GM12878 (cell line): ENCODE results near the gene ANKMY1. TPM values are rescaled to one million over a fixed set of nuclear protein-coding genes. Genes with fewer than 3 reads are reported as not detected.

Source experiments
- ATAC-seq: fragments of 200-7000 bp; cut with Tn5 transposase; 3 replicates; pipeline ENCODE4 v1.9.1; 2020; ENCODE audit warnings: mild to moderate bottlenecking, moderate library complexity
- BruUV-seq: library from RNA; stranded (reverse); fragments of 400-500 nt; replicated peaks from 2 replicates; lab custom pipeline; 2021; lab: Mats Ljungman, UMichigan
- CTCF ChIA-PET: fragments of 300-600 bp; sonication (Branson Sonifier 250); formaldehyde crosslinking; extraction: SDS; loops from one replicate; lab custom pipeline; 2021; ENCODE audit warnings: inconsistent platforms; lab: Yijun Ruan, JAX
- POLR2A ChIA-PET: fragments of 350-600 bp; formaldehyde crosslinking; extraction: SDS; loops from one replicate; lab custom pipeline; 2021; ENCODE audit warnings: inconsistent platforms; lab: Charles Lee
- RAD21 ChIA-PET: fragments of 300-600 bp; sonication (Branson Sonifier 250); formaldehyde crosslinking; loops from one replicate; lab custom pipeline; 2023; ENCODE audit warnings: antibody characterized with exemption; ENCODE audit not compliant: unreplicated experiment; lab: Charles Lee
- SMC1A ChIA-PET: fragments of 300-600 bp; sonication (Branson Sonifier 250); formaldehyde crosslinking; loops from one replicate; lab custom pipeline; 2023; ENCODE audit not compliant: unreplicated experiment, uncharacterized antibody; lab: Charles Lee
- DNase-seq: peaks from one replicate; pipeline ENCODE4 v3.0.0-alpha.2; 2011; ENCODE audit warnings: low read depth, low spot score
- FAIRE-seq: peaks from 3 replicates; lab custom pipeline; 2011; peaks lifted over from hg19 to GRCh38; lab: Jason Lieb, UNC
- H2AFZ ChIP-seq: 2 replicates; pipeline ENCODE4 v1.6.0; 2011; ENCODE audit warnings: low read depth, low read length, control low read depth; ENCODE audit not compliant: control insufficient read depth
- H3K27ac ChIP-seq: 2 replicates; pipeline ENCODE4 v1.5.1; 2011; ENCODE audit warnings: control low read depth; ENCODE audit not compliant: control insufficient read depth, insufficient read depth
- H3K27me3 ChIP-seq, 2 experiments: replicated peaks in 1 of 2; 2 replicates each; pipeline versions ENCODE4 v1.6.0 to v1.6.1; 2011; ENCODE audit warnings: low read length in 1 of 2; ENCODE audit not compliant: control insufficient read depth in 2 of 2, insufficient read depth in 2 of 2
- H3K36me3 ChIP-seq, 2 experiments: 2 replicates each; pipeline ENCODE4 v1.5.1; 2011; ENCODE audit warnings: low read length in 1 of 2; ENCODE audit not compliant: control insufficient read depth in 2 of 2, insufficient read depth in 2 of 2
- H3K4me1 ChIP-seq: 2 replicates; pipeline ENCODE4 v1.6.1; 2011; ENCODE audit warnings: mild to moderate bottlenecking, low read length, moderate library complexity, mixed read lengths; ENCODE audit not compliant: control insufficient read depth, insufficient read depth
- H3K4me2 ChIP-seq: 2 replicates; pipeline ENCODE4 v1.6.0; 2011; ENCODE audit warnings: control low read depth; ENCODE audit not compliant: control insufficient read depth, insufficient read depth
- H3K4me3 ChIP-seq: fragments of 200-600 bp; sonication (generic); 2 replicates; pipeline ENCODE4 v1.5.1; 2016
- H3K79me2 ChIP-seq: 2 replicates; pipeline ENCODE4 v1.6.0; 2011; ENCODE audit warnings: low read length; ENCODE audit not compliant: control insufficient read depth, insufficient read depth
- H3K9ac ChIP-seq: 2 replicates; pipeline ENCODE4 v1.8.0; 2011; ENCODE audit warnings: low read length, control low read depth, mixed read lengths; ENCODE audit not compliant: control insufficient read depth, insufficient read depth
- H3K9me3 ChIP-seq: replicated peaks from 3 replicates; pipeline ENCODE4 v1.5.1; 2011; ENCODE audit warnings: mild to moderate bottlenecking, low read length; ENCODE audit not compliant: control insufficient read depth, insufficient read depth
- H4K20me1 ChIP-seq: 2 replicates; pipeline ENCODE4 v1.6.0; 2011; ENCODE audit not compliant: control insufficient read depth, insufficient read depth
- CBFB ChIP-seq: IDR thresholded peaks from 2 replicates; pipeline ENCODE4 v1.6.1; 2016; ENCODE audit warnings: antibody characterized with exemption, low read depth
- CBX5 ChIP-seq: sonication (generic); IDR thresholded peaks from 2 replicates; pipeline ENCODE4 v1.6.1; 2016; ENCODE audit warnings: low read depth, moderate library complexity, mild to moderate bottlenecking, inconsistent platforms
- CHD4 ChIP-seq: fragments of 200-600 bp; sonication (generic); IDR thresholded peaks from 2 replicates; pipeline ENCODE4 v1.6.1; 2016; ENCODE audit warnings: mild to moderate bottlenecking
- CREB1 ChIP-seq: IDR thresholded peaks from 2 replicates; pipeline ENCODE4 v1.6.1; 2012; ENCODE audit warnings: low read depth, mild to moderate bottlenecking, inconsistent platforms
- IRF4 ChIP-seq: IDR thresholded peaks from 2 replicates; pipeline ENCODE4 v1.6.1; 2011; ENCODE audit warnings: low read depth, low read length
- POLR2A ChIP-seq: IDR thresholded peaks from 2 replicates; pipeline ENCODE4 v1.6.1; 2011; ENCODE audit warnings: low read depth, mild to moderate bottlenecking, low read length
- RB1 ChIP-seq: fragments of 450-650 bp; formaldehyde crosslinking; IDR thresholded peaks from 2 replicates; pipeline ENCODE4 v1.6.1; 2017; ENCODE audit warnings: mild to moderate bottlenecking, borderline replicate concordance
- WGBS: methylation state at CpG from one replicate; pipeline ENCODE4 v1.1.6; 2016; ENCODE audit warnings: low lambda C conversion rate; ENCODE audit not compliant: insufficient replicate concordance, insufficient coverage; ENCODE audit errors: missing lambda C conversion rate; 5-methylcytosine and 5-hydroxymethylcytosine counted together
- in situ Hi-C: fragments of 300-500 bp; cut with MboI; formaldehyde crosslinking; loops from 9 replicates; pipeline ENCODE4 v1.14.3; 2018; ENCODE audit warnings: mixed read lengths
- intact Hi-C: fragments of 100-400 bp; cut with micrococcal nuclease; formaldehyde crosslinking; loops from one replicate; pipeline ENCODE4 v1.14.2; 2022; ENCODE audit not compliant: unreplicated experiment
- polyA plus RNA-seq, 11 experiments: library from polyadenylated mRNA; depleted of rRNA in 4 of 11; unstranded in 6 of 11; stranded (reverse) in 5 of 11; fragments of >200 nt; fragmentation: Nextera tagmentation in 4 of 11; fragmentation: Illumina TruSeq in 1 of 11; extraction: Ambion mirVana in 4 of 11; extraction: Trizol in 1 of 11; gene quantifications; 1 replicate in 1 of 11; 2 replicates in 10 of 11; pipeline versions ENCODE4 v1.2.1 to v1.2.3, GENCODE V29; 2011 to 2016; ENCODE audit warnings: inconsistent platforms in 2 of 11, missing spikeins in 2 of 11, low read depth in 1 of 11
- total RNA-seq, 4 experiments: library from RNA; depleted of rRNA in 3 of 4; stranded (reverse); fragments of >200 nt in 3 of 4; fragmentation: Illumina TruSeq in 1 of 4; extraction: Trizol in 1 of 4; gene quantifications; 2 replicates each; pipeline versions ENCODE4 v1.2.1 to v1.2.3, GENCODE V29; 2013 to 2021
- TF ChIP-seq, protein P1 (sequence below): IDR thresholded peaks from 2 replicates; pipeline ENCODE4 v1.6.1; 2011; ENCODE audit warnings: low read depth, low read length, improper control_type of control experiment, borderline replicate concordance

The ANKMY1 gene
- total and polyA plus RNA-seq, 10 of the 15 experiments (the other 5 are each of a cell fraction or from before 2014, with no cell fraction given): 1.1 to 15.3 (median 11.1) TPM

DNA sequence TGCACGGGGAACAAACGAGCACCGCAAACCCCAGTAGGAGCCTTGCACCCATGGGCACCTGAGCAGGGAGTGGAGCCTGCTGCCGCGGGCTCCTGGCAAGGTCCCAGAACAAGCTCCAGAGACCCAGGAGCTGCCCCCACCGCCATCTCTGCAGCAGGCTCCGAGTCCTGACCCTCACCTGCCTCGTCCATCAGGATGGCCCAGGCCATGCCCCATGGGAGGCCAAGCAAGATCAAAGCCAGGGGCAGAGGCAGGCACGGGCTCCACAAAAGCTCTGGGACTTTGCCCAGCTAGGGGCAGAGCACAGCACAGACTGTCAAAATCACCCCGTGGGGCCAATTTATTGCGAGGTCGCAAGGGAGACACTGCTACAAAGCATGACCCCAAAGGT, 78.7 kb downstream of the ANKMY1 start:
- in situ Hi-C loops: no loop called here
- SMC1A ChIA-PET: no interaction called here
- Histone ChIP-seq H3K36me3 (no peaks in the 10 kb centered on the region), H3K9ac (no peak overlapping the region), H3K4me2 (no peak overlapping the region), H4K20me1 (no peaks in the 10 kb centered on the region), H3K9me3 (no peaks in the 10 kb centered on the region; the same call in 1 of the 3 replicates), H3K79me2 (no peaks in the 10 kb centered on the region), H3K27ac (no peak overlapping the region), H3K4me1 (no peaks in the 10 kb centered on the region), H2AFZ (no peak overlapping the region), H3K27me3 (no peaks in the 10 kb centered on the region), H3K4me3 (no peak overlapping the region)
- no peak for FAIRE-seq
- no peak for ATAC-seq
- intact Hi-C loops: no loop called here
- CTCF ChIA-PET: no interaction called here
- POLR2A ChIA-PET: no interaction called here
- no TSS peak for BruUV-seq
- 79% methylated on average over 12 of the region's 12 CpGs for WGBS
- TF ChIP-seq POLR2A (no peak), RB1 (no peak), CBFB (no peak), CBX5 (no peak), CREB1 (no peak), IRF4 (no peak), CHD4 (no peak)
- RAD21 ChIA-PET: no interaction called here
- no peak for DNase-seq

DNA sequence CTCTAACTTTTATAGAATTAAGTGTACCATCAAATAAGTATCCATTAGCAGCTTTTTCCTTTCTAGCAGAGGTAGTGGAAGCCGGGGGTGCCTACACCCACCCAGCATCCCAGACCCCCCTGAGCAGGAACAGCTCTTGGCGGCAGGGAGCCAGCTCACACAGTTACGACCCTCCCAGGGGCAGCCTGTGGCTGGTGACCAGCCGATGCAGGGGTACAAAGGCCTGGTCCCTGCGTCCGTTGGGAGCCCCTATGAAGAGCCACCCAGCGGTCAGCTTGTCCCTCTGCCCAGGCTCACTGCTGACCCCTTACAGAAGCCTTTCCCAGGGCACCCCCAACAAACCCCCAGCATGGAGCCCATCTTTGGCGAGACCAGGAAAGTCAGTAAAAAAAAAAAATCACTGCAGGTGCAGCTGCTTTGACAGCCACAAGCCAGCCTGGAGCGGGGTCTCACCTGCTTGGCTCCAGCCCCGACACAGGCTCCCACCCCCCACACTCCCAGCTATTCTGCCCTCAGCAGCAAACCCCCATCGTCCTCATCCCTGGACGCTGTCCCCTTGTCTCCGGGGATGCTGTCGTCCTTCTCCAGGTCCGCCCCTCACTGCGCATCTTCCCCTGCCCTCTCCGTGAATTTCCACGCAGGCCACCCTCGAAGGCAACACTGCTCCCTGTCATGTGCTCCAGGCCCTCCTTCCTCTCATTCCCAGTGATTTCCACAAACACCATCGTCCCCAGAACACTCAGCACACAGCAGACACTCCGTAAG, 79.3 kb downstream of the ANKMY1 start:
- no peak overlapping the region for H3K4me2 ChIP-seq
- in situ Hi-C loops: no loop called here
- H4K20me1 ChIP-seq: no peaks in the 10 kb centered on the region
- no peak overlapping the region for H2AFZ ChIP-seq
- intact Hi-C loops: no loop called here
- no peak overlapping the region for H3K9ac ChIP-seq
- ChIA-PET RAD21 (no interaction called here), SMC1A (no interaction called here), POLR2A (no interaction called here), CTCF (no interaction called here)
- no peaks in the 10 kb centered on the region for H3K27me3 ChIP-seq
- no peaks in the 10 kb centered on the region for H3K79me2 ChIP-seq
- DNase-seq (no peak), FAIRE-seq (no peak), ATAC-seq (no peak)
- 76% methylated on average over 20 of the region's 21 CpGs for WGBS
- no peaks in the 10 kb centered on the region for H3K4me1 ChIP-seq
- BruUV-seq: no TSS peak
- H3K4me3 ChIP-seq: no peak overlapping the region
- no peaks in the 10 kb centered on the region; the same call in 1 of the 3 replicates for H3K9me3 ChIP-seq
- TF ChIP-seq, protein P1, sequence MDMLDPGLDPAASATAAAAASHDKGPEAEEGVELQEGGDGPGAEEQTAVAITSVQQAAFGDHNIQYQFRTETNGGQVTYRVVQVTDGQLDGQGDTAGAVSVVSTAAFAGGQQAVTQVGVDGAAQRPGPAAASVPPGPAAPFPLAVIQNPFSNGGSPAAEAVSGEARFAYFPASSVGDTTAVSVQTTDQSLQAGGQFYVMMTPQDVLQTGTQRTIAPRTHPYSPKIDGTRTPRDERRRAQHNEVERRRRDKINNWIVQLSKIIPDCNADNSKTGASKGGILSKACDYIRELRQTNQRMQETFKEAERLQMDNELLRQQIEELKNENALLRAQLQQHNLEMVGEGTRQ: no peak
- no peak overlapping the region for H3K27ac ChIP-seq
- no peaks in the 10 kb centered on the region for H3K36me3 ChIP-seq
